SW480 (cell line): ENCODE measurements around the gene GTPBP4.
"Not testable (repeated sequence)": the region's sequence is repeated elsewhere in the genome, so short reads cannot be mapped to it uniquely, and the experiment has no call there.

ENCODE experiments used
- DNase-seq: peaks from one replicate; pipeline ENCODE4 v3.0.0-alpha.2; 2016; ENCODE audit warnings: low spot score

The GTPBP4 gene

GRCh38 chr10:1025683-1026082 lies 37.4 kb downstream of the GTPBP4 start, which contains the start of gene IDI2:
TSS of gene IDI2 (minus strand) at chr10:1025859. CDS start at chr10:1024723, 1,136 bp downstream.
- DNase-seq, result no peak

GRCh38 chr10:1026578-1026977 lies 38.3 kb downstream of the GTPBP4 start:
- no peak for DNase-seq

GRCh38 chr10:1029838-1030237 lies 41.6 kb downstream of the GTPBP4 start:
- no peak for DNase-seq

GRCh38 chr10:1033601-1034000 lies 45.4 kb downstream of the GTPBP4 start:
- no peak for DNase-seq

- DNase-seq, result no peak
Observed at GRCh38 chr10:1034758-1035157, 46.5 kb downstream of the GTPBP4 start.

GRCh38 chr10:1035201-1035600 lies 47.0 kb downstream of the GTPBP4 start:
- DNase-seq, result no peak

- peak; percentile 2 for DNase-seq
Observed at GRCh38 chr10:1036341-1036791, 48.1 kb downstream of the GTPBP4 start.

GRCh38 chr10:1037098-1037497 lies 48.9 kb downstream of the GTPBP4 start:
- DNase-seq, result no peak

GRCh38 chr10:1038769-1039168 lies 50.5 kb downstream of the GTPBP4 start:
- DNase-seq, result not testable (repeated sequence)

GRCh38 chr10:1040133-1040532 lies 51.9 kb downstream of the GTPBP4 start:
- no peak for DNase-seq

GRCh38 chr10:1041514-1041913 lies 53.3 kb downstream of the GTPBP4 start:
- DNase-seq, result no peak

GRCh38 chr10:1043532-1043995 lies 55.3 kb downstream of the GTPBP4 start:
- no peak for DNase-seq

- DNase-seq, result no peak
Observed at GRCh38 chr10:1044146-1044545, 55.9 kb downstream of the GTPBP4 start.

- no peak for DNase-seq
Observed at GRCh38 chr10:1044964-1045363, 56.7 kb downstream of the GTPBP4 start.

- DNase-seq, result no peak
Observed at GRCh38 chr10:1045415-1045814, 57.2 kb downstream of the GTPBP4 start.

- DNase-seq, result no peak
Observed at GRCh38 chr10:1047937-1048336, 59.7 kb downstream of the GTPBP4 start.

GRCh38 chr10:1048349-1048731 lies 60.1 kb downstream of the GTPBP4 start:
- DNase-seq, result peak; percentile 0

GRCh38 chr10:1048732-1049424 lies 60.6 kb downstream of the GTPBP4 start, which contains the start of gene IDI1:
TSS of gene IDI1 (minus strand) at chr10:1049119. CDS start at chr10:1049003, 116 bp downstream.
- DNase-seq, result peak; percentile 88

- DNase-seq, result no peak
Observed at GRCh38 chr10:1049425-1049958, 61.3 kb downstream of the GTPBP4 start.

- no peak for DNase-seq
Observed at GRCh38 chr10:1050145-1050544, 61.9 kb downstream of the GTPBP4 start.

GRCh38 chr10:1050554-1050953 lies 62.3 kb downstream of the GTPBP4 start:
- peak; percentile 62 for DNase-seq

GRCh38 chr10:1054684-1055083 lies 66.5 kb downstream of the GTPBP4 start:
- no peak for DNase-seq

- DNase-seq, result peak; percentile 40
Observed at GRCh38 chr10:1056326-1057105, 68.3 kb downstream of the GTPBP4 start, which contains the start of gene WDR37. TSS of gene WDR37 (plus strand) at chr10:1056385. CDS start at chr10:1072156, 15,771 bp downstream.
